OCI-LY7 (cell line): ENCODE results near the gene SRP68. TPM values are rescaled to one million over a fixed set of nuclear protein-coding genes. Genes with fewer than 3 reads are reported as not detected.
A peak's percentile ranks its signal among the peaks of the same experiment; 100 is the strongest.

ENCODE experiments used
- BruUV-seq: library from RNA; stranded (reverse); fragments of 400-500 nt; replicated peaks from 2 replicates; lab custom pipeline; 2021; lab: Mats Ljungman, UMichigan
- CTCF ChIA-PET: fragments of 300-600 bp; sonication (Branson Sonifier 250); formaldehyde crosslinking; loops from one replicate; lab custom pipeline; 2022; ENCODE audit warnings: antibody characterized with exemption; ENCODE audit not compliant: unreplicated experiment; lab: Charles Lee
- POLR2A ChIA-PET: fragments of 300-600 bp; sonication (Branson Sonifier 250); formaldehyde crosslinking; loops from one replicate; lab custom pipeline; 2022; ENCODE audit warnings: antibody characterized with exemption; lab: Charles Lee
- DNase-seq: peaks from one replicate; pipeline ENCODE4 v3.0.0-alpha.2; 2015; ENCODE audit warnings: low spot score
- H2AFZ ChIP-seq: fragments of 200-600 bp; sonication (generic), shearing (Covaris generic); 2 replicates; pipeline ENCODE4 v1.6.1; 2014; ENCODE audit warnings: mild to moderate bottlenecking, antibody characterized with exemption, low read length, moderate library complexity
- H3K27ac ChIP-seq: fragments of 200-600 bp; sonication (generic); 2 replicates; pipeline ENCODE4 v1.5.1; 2014; ENCODE audit warnings: mixed run types, low read depth, mild to moderate bottlenecking, moderate library complexity, low read length, inconsistent platforms; ENCODE audit not compliant: poor library complexity, severe bottlenecking
- H3K36me3 ChIP-seq: fragments of 200-600 bp; sonication (generic); 2 replicates; pipeline ENCODE4 v1.6.1; 2014; ENCODE audit warnings: mild to moderate bottlenecking, antibody characterized with exemption, low read length, moderate library complexity, mixed read lengths; ENCODE audit not compliant: insufficient read depth
- H3K4me1 ChIP-seq: fragments of 200-600 bp; sonication (generic); 2 replicates; pipeline ENCODE4 v1.5.1; 2014; ENCODE audit warnings: mild to moderate bottlenecking, low read length; ENCODE audit not compliant: insufficient read depth, poor library complexity, severe bottlenecking
- H3K4me2 ChIP-seq: fragments of 200-600 bp; sonication (generic); 2 replicates; pipeline ENCODE4 v1.6.1; 2014; ENCODE audit warnings: mild to moderate bottlenecking, low read length
- H3K4me3 ChIP-seq: fragments of 200-600 bp; sonication (generic); 2 replicates; pipeline ENCODE4 v1.5.1; 2014; ENCODE audit warnings: mild to moderate bottlenecking, low read depth, low read length; ENCODE audit not compliant: poor library complexity, severe bottlenecking
- H3K79me2 ChIP-seq: fragments of 200-600 bp; sonication (generic); 2 replicates; pipeline ENCODE4 v1.6.1; 2016; ENCODE audit warnings: low read depth, mild to moderate bottlenecking, low read length, moderate library complexity, mixed read lengths; ENCODE audit not compliant: insufficient read depth
- H3K9me2 ChIP-seq: fragments of 200-600 bp; sonication (generic); 2 replicates; pipeline ENCODE4 v1.6.1; 2016; ENCODE audit warnings: mild to moderate bottlenecking, low read length, mixed read lengths; ENCODE audit not compliant: insufficient read depth
- H3K9me3 ChIP-seq: fragments of 200-600 bp; sonication (generic); 2 replicates; pipeline ENCODE4 v1.6.1; 2014; ENCODE audit warnings: mild to moderate bottlenecking, mixed run types, low read length, mixed read lengths
- H4K20me1 ChIP-seq: fragments of 200-600 bp; sonication (generic); 2 replicates; pipeline ENCODE4 v1.6.1; 2014; ENCODE audit warnings: mild to moderate bottlenecking, antibody characterized with exemption, low read length, moderate library complexity, mixed read lengths; ENCODE audit not compliant: insufficient read depth
- CTCF ChIP-seq: fragments of 200-600 bp; sonication (generic); conservative IDR thresholded peaks from 2 replicates; pipeline ENCODE4 v1.5.1; 2014; ENCODE audit warnings: mild to moderate bottlenecking, antibody characterized with exemption, low read length, moderate library complexity, mixed read lengths
- EZH2phosphoT487 ChIP-seq: fragments of 200-600 bp; sonication (generic); IDR thresholded peaks from 2 replicates; pipeline ENCODE4 v1.6.1; 2018; ENCODE audit warnings: low read depth, borderline replicate concordance, mild to moderate bottlenecking, mixed run types, antibody characterized with exemption, low read length, moderate library complexity, mixed read lengths
- intact Hi-C: fragments of 100-400 bp; cut with micrococcal nuclease; formaldehyde crosslinking; loops from one replicate; pipeline ENCODE4 v1.10.0; 2022; ENCODE audit not compliant: unreplicated experiment
- total RNA-seq, 2 experiments: library from RNA; depleted of rRNA in 1 of 2; stranded (reverse); fragments of >200 nt in 1 of 2; shearing (Covaris generic) in 1 of 2; gene quantifications; 2 replicates each; pipeline ENCODE4 v1.2.3, GENCODE V29; 2014 to 2022

The SRP68 gene
- total RNA-seq, 2 experiments from 2014 or later = 54.0 to 200 TPM

DNA sequence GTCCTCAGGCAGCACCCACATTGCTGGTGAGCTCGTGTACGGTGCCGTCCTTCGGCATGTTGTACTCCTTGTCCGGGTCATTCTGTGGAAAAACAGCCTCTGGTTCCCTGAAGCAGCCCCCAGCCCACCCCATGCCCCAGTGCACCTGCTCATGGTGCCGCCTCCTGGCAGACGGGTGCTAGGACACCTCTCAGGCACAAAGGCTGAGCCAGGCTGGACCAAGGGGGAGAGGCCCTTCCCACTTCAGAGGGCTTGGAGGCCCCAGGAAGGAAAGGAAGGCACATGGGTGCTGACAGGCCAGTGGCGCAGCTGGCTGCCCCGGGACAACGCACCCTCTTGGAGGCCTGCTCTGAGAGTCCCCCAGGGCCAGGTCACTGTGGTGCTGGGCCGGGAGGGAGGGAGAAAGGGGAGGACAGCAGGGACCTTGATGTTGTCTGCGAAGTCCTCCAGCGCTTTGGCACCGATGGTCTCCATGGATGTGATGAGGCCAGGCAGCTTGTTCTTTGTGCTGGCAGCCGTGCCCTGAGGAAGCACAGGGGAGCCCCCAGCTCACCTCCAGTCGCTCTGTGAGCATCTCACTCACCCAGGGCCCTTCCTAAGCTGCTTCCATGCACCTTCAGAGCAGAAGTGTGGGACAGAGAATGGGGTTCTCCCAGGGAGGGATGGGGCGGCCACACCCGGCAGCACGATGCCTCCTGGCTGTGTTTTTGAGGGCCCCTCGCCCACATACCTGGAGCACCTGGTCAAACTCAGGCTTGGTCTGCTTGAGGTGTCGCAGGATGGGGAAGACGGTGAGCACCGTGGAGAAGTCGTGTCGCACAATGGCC is 15.9 kb upstream of the SRP68 start:
- no peak overlapping the region for H3K4me2 ChIP-seq
- no peaks in the 10 kb centered on the region for H3K9me3 ChIP-seq
- H4K20me1 ChIP-seq = no peaks in the 10 kb centered on the region
- no peak overlapping the region for H3K27ac ChIP-seq
- peaks cover 70% of the 10 kb centered on the region for H3K36me3 ChIP-seq
- POLR2A ChIA-PET = interaction anchor here (1.5 kb wide), 1 partner anchor 15 kb away, joined by 4 read pairs; the partner anchor contains the start of gene EXOC7
- BruUV-seq = no TSS peak
- H3K4me3 ChIP-seq = no peak overlapping the region
- H3K9me2 ChIP-seq = no peaks in the 10 kb centered on the region
- DNase-seq = peak; percentile 35
- H3K79me2 ChIP-seq = no peaks in the 10 kb centered on the region
- TF ChIP-seq CTCF (peak; percentile 61), EZH2phosphoT487 (no peak)
- intact Hi-C loops = no loop called here
- H3K4me1 ChIP-seq = no peaks in the 10 kb centered on the region
- CTCF ChIA-PET = interaction anchor here (1.6 kb wide), 1 partner anchor 74 kb away, joined by 4 read pairs; no protein-coding TSS in a partner anchor
- no peak overlapping the region for H2AFZ ChIP-seq

DNA sequence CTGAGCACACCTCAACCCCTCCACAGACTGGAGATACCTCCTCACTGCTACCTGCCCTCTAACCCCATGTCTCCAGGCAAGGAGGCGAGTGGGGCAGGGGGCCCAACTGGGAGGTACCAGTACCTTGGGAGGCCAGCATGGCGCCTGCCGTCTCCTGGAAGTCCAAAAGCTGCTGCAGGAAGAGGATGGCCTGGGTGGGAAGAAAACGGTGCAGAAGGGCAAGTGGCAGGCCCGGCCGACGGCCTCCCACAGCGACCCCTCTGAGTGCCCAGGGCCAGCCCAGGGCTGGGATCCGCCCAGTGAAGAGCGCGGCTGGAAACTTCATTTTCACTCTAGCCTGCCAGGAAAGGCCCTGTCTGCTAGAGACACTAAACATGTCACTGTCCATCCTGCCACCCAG is 15.2 kb upstream of the SRP68 start:
- Histone ChIP-seq H3K4me2 (no peak overlapping the region), H3K4me1 (no peaks in the 10 kb centered on the region), H3K4me3 (no peak overlapping the region), H4K20me1 (no peaks in the 10 kb centered on the region), H3K27ac (no peak overlapping the region), H3K79me2 (no peaks in the 10 kb centered on the region), H2AFZ (no peak overlapping the region), H3K9me2 (no peaks in the 10 kb centered on the region), H3K36me3 (peaks cover 70% of the 10 kb centered on the region), H3K9me3 (no peaks in the 10 kb centered on the region)
- intact Hi-C loops = no loop called here
- ChIA-PET CTCF (no interaction called here), POLR2A (interaction anchor here (0.6 kb wide), 1 partner anchor 482 kb away, joined by 3 read pairs; a partner anchor contains a TSS)
- BruUV-seq = no TSS peak
- DNase-seq = no peak
- TF ChIP-seq CTCF (no peak), EZH2phosphoT487 (no peak)

GRCh38 chr17:76086384-76086783 is 14.1 kb upstream of the SRP68 start:
- Histone ChIP-seq H2AFZ (no peak overlapping the region), H3K79me2 (no peaks in the 10 kb centered on the region), H3K36me3 (peaks cover 67% of the 10 kb centered on the region), H3K9me2 (no peaks in the 10 kb centered on the region), H3K27ac (no peak overlapping the region), H3K4me3 (no peak overlapping the region), H3K4me2 (no peak overlapping the region), H4K20me1 (no peaks in the 10 kb centered on the region), H3K4me1 (no peaks in the 10 kb centered on the region), H3K9me3 (no peaks in the 10 kb centered on the region)
- intact Hi-C loops = no loop called here
- ChIA-PET CTCF (interaction anchor here (0.6 kb wide), 1 partner anchor 57 kb away, joined by 4 read pairs; no protein-coding TSS in a partner anchor), POLR2A (no interaction called here)
- no peak for TF ChIP-seq EZH2phosphoT487
- TF ChIP-seq CTCF = no peak
- no TSS peak for BruUV-seq
- DNase-seq = no peak
